ELR (cell line): ENCODE data around the gene MPV17L.
A peak's percentile ranks its signal among the peaks of the same experiment; 100 is the strongest.
"Not testable (repeated sequence)": the region's sequence is repeated elsewhere in the genome, so short reads cannot be mapped to it uniquely, and the experiment has no call there.

Experiments
- DNase-seq: peaks from one replicate; pipeline ENCODE4 v3.0.0-alpha.2; 2015; ENCODE audit warnings: low read depth

MPV17L gene

DNA sequence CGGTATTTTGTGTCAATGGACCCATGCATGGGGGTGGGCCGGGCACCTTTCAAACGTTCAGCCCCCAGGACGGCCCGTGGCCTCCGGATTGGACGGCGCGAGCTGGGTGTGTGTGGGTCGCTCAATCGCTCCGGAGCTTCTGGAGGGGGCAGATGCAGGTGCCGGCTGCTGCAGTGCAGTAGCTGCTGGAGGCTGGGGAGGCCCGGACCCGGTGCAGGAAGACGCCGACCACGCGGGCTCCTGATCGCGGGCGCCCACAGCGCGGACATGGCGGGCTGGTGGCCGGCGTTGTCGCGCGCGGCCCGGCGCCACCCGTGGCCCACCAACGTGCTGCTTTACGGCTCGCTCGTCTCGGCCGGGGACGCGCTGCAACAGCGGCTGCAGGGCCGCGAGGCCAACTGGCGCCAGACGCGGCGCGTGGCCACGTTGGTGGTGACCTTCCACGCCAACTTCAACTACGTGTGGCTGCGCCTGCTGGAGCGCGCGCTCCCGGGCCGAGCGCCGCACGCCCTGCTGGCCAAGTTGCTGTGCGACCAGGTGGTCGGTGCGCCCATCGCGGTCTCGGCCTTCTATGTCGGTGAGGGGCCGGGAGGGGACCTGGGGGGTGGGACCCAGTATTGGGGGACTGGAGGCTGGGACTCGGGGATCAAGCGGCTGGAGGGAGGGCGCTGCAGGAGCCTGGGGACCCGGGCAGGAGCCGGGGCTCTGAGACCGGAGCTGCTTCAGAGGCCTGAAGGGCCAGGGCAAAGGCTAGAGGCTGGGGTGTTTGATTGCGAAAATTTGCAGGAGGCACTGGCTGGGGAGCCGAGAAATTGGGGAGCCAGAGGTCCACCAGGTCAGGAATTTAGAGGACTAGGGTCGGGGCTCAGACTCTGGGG is at the start of gene MPV17L:
Gene MPV17L (plus strand): TSS at position 124 of the 878 bp plus-strand sequence. CDS start 144 bp downstream, at position 268.
- not testable (repeated sequence) for DNase-seq

- not testable (repeated sequence) for DNase-seq
Observed at GRCh38 chr16:15348721-15349120, 46.8 kb upstream of the MPV17L start.

DNA sequence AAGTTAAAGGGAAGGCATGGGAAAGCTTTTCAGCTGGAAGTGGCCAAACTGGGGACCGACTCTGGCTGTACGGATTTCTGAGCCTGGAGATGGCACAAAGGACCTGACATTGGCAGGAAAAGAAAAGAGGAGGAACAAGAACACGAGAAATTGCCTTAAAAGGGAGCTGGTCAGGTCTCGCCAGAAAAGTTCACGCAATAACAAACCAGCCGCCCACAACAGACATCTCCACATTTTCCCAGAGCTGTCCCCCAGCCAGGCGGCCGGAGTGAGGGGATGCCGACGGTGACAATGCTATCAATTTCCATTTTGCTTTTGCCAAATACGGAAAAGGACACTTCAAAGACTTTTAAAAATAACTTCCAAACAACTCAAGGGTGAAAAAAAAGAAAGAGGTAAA is 44.3 kb upstream of the MPV17L start:
- DNase-seq: not testable (repeated sequence)

- DNase-seq: not testable (repeated sequence)
Observed at GRCh38 chr16:15351745-15352144, 43.8 kb upstream of the MPV17L start.

GRCh38 chr16:15352852-15353251 is 42.7 kb upstream of the MPV17L start:
- DNase-seq: not testable (repeated sequence)

- not testable (repeated sequence) for DNase-seq
Observed at GRCh38 chr16:15354846-15355245, 40.7 kb upstream of the MPV17L start.

GRCh38 chr16:15357495-15357894 is 38.1 kb upstream of the MPV17L start:
- DNase-seq: not testable (repeated sequence)

GRCh38 chr16:15378194-15378593 is 17.4 kb upstream of the MPV17L start, which contains the start of gene NPIPA5:
Gene NPIPA5 (minus strand): TSS chr16:15378294. CDS start chr16:15378294, 0 bp downstream.
- not testable (repeated sequence) for DNase-seq

DNA sequence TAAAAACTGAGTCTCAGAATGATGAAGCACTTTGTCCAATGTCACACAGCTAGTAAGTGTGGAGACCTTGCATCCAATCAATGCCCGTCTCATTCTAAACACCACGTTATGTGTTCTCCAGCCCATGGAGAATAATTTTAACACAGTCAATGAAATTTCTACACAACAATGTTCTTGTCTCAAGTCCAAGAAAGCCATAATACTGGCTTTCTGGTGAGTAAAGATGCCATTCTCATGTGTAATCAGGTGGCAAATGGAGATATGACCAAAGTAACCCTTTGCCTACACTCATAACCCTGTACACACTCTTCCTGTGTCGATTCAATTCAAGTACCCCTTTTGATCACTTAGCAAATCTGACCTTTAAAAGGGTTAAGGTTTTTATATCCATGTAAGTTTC is 12.7 kb upstream of the MPV17L start:
- peak; percentile 26 for DNase-seq

DNA sequence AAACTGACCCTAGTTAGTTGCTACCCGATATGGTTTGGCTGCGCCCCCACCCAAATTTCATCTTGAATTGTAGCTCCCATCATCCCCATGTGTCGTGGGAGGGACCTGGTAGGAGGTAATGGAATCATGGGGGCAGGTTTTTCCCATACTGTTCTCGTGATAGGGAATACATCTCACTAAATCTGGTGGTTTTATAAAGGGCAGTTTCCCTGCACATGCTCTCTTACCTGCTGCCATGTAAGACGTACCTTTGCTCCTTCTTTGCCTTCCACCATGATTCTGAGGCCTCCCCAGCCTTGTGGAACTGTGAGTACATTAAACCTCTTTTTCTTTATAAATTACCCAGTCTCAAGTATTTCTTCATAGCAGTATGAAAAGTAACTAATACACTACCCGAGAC is 7.5 kb upstream of the MPV17L start:
- DNase-seq: not testable (repeated sequence)

DNA sequence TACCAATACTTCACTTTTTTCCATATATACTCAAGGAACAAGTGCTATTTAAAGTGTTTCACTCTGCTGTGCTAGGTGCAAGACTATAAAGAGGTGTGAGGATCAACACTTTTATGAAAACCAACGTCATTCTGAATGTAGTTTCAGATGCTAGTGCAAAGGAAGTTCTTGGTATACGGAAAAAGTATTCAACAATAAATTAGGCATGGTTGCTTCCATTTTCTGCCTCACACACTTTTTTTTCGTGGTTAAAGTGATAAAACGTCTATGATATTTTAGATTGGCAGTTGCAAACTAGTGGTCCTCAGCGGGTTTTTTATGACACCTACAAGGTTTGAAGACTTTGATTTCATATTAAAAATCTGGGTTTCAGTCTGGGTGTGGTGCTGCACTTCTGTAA is 5.6 kb upstream of the MPV17L start:
- DNase-seq: not testable (repeated sequence)

GRCh38 chr16:15393025-15393424 is 2.5 kb upstream of the MPV17L start:
- not testable (repeated sequence) for DNase-seq

DNA sequence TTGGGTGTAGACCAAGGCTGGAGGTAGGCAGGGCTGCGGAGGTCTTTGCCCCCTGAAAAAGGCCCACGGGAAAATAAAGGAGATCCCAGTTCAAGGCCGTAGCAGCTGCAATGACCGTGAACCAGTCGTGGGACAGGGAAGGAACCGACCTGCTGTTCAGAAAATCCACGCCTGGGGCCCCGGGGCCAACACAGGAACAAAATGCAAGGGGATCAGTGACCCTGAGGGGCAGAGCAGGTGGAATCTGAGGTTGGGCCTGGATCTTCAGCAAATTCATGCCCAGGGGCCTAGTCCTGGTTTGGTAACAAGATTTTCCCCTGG is 915 bp downstream of the MPV17L start:
- DNase-seq: not testable (repeated sequence)

GRCh38 chr16:15396948-15397594 is 1.5 kb downstream of the MPV17L start:
- no peak for DNase-seq

GRCh38 chr16:15398618-15399316 is 3.2 kb downstream of the MPV17L start:
- DNase-seq: no peak

GRCh38 chr16:15399317-15399716 is 3.8 kb downstream of the MPV17L start:
- DNase-seq: no peak

DNA sequence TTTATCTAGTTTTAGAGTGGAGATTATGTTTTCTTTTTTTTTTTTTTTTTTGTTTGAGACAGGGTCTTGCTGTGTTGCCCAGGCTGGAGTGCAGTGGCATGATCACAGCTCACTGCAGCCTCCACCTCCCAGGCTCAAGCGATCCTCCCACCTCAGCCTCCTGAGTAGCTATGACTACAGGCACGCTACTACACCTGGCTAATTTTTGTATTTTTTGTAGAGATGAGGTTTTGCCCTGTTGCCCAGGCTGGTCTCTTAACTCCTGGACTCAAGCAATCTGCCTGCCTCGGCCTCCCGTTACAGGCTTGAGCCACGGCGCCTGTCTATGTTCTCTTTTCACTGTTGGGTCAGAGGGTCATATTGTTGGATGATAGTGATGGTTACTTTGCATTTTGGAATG is 4.8 kb downstream of the MPV17L start:
- DNase-seq: not testable (repeated sequence)

DNA sequence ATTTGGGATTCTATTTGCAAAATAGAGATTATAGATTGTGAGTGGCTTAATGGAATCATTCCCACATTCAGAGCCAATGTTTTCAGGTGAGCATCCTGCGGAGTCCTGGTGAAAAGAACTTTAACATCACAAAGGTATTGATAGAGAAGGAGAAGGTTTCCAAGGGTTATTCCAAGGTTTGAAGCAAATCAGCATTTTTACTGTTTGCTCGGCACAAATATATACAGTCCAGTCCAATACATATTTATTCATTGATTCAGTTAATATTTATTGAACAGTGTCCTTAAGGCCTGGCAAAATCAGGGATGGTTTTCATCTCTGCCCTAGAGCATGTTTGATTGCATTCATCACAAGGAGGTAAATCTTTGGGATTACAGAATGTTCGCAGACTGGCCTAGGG is 6.4 kb downstream of the MPV17L start:
- DNase-seq: no peak

GRCh38 chr16:15403392-15403995 is 7.9 kb downstream of the MPV17L start:
- peak; percentile 22 for DNase-seq

DNA sequence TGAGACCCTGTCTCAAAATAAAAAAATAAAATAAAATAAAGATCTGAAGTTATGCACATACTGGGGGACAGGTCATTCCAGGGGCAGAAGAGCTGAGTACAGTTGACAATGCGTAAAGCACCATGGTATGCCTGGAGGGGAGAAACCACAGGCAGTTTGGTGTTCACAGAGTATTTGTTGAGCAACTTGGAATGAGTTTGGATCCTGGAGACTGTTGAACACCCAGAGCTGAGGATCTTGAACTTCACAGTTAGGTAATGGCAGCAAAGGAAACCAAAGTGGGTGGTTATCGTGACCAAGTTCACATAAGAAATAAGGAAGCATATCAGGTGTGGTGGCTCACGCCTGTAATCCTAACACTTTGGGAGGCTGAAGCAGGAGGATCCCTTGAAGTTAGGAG is 8.5 kb downstream of the MPV17L start:
- not testable (repeated sequence) for DNase-seq

DNA sequence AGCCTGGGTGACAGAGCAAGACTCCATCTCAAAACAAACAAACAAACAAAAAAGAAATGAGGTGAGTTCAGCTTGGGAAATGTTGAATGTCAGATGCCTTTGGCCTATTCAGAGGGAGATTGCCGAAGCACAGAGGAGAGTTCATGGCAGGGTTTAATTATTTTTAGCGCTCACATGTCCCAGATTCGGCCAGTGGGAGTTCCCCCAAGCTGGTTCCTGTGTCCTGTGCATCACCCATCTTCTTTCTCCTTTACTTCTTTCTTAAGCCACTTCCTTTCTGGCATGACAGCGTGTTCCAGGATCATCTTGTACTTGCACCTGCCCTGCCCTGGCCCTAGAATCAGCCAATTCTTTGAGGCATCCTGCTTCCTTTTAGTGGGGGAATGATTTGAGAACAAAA is 9.2 kb downstream of the MPV17L start:
- no peak for DNase-seq

GRCh38 chr16:15407756-15408155 is 12.2 kb downstream of the MPV17L start:
- not testable (repeated sequence) for DNase-seq
